HepG2 (cell line): ENCODE measurements around the gene EGR4. TPM values are rescaled to one million over a fixed set of nuclear protein-coding genes. Genes with fewer than 3 reads are reported as not detected.
"Not testable (repeated sequence)": the region's sequence is repeated elsewhere in the genome, so short reads cannot be mapped to it uniquely, and the experiment has no call there.

Experiments used
- ATAC-seq: fragments of 200-7000 bp; cut with Tn5 transposase; 3 replicates; pipeline ENCODE4 v1.9.1; 2020; ENCODE audit warnings: mild to moderate bottlenecking, moderate library complexity
- BruUV-seq: library from RNA; stranded (reverse); fragments of 400-500 nt; replicated peaks from 2 replicates; lab custom pipeline; 2021; lab: Mats Ljungman, UMichigan
- CTCF ChIA-PET: fragments of 300-600 bp; formaldehyde crosslinking; extraction: SDS; loops from one replicate; lab custom pipeline; 2021; ENCODE audit warnings: low total read pairs, inconsistent platforms, low intra/inter-chr PET ratio; lab: Yijun Ruan, JAX
- POLR2A ChIA-PET: fragments of 350-600 bp; sonication (Branson Sonifier 250); formaldehyde crosslinking; loops from one replicate; lab custom pipeline; 2020; ENCODE audit warnings: antibody characterized with exemption, inconsistent platforms; lab: Yijun Ruan, JAX
- DNase-seq: peaks from one replicate; pipeline ENCODE4 v3.0.0-alpha.2; 2015; ENCODE audit warnings: low spot score
- FAIRE-seq: peaks from 3 replicates; lab custom pipeline; 2011; peaks lifted over from hg19 to GRCh38; lab: Jason Lieb, UNC
- H2AFZ ChIP-seq: one replicate; pipeline ENCODE4 v1.6.1; 2011; ENCODE audit warnings: low read length, inconsistent platforms
- H3K27ac ChIP-seq: fragments of 300-600 bp; 3 replicates; pipeline ENCODE4 v1.8.0; 2011; ENCODE audit warnings: mixed run types, mild to moderate bottlenecking, mixed read lengths, low read length, inconsistent platforms; ENCODE audit not compliant: insufficient read depth; ENCODE audit errors: extremely low read length
- H3K27me3 ChIP-seq, 2 experiments: fragments of 200-600 bp in 1 of 2; 2 replicates in 1 of 2; 3 replicates in 1 of 2; pipeline versions ENCODE4 v1.6.0 to v1.8.0; 2011; ENCODE audit warnings: low read length in 2 of 2, mild to moderate bottlenecking in 2 of 2, moderate library complexity in 2 of 2, inconsistent platforms in 1 of 2; ENCODE audit not compliant: insufficient read depth in 2 of 2, control insufficient read depth in 1 of 2
- H3K36me3 ChIP-seq, 2 experiments: fragments of 200-600 bp in 1 of 2; replicated peaks in 1 of 2; 2 replicates in 1 of 2; 3 replicates in 1 of 2; pipeline versions ENCODE4 v1.5.1 to v1.8.0; 2011; ENCODE audit warnings: low read length in 2 of 2, inconsistent platforms in 1 of 2; ENCODE audit not compliant: insufficient read depth in 2 of 2, control insufficient read depth in 1 of 2
- H3K4me1 ChIP-seq: 2 replicates; pipeline ENCODE4 v1.5.1; 2012; ENCODE audit warnings: low read length, inconsistent platforms; ENCODE audit not compliant: insufficient read depth
- H3K4me2 ChIP-seq: 2 replicates; pipeline ENCODE4 v1.6.0; 2011; ENCODE audit warnings: low read depth, low read length, inconsistent platforms
- H3K4me3 ChIP-seq, 3 experiments: fragments of 200-600 bp in 1 of 3; sonication (generic), shearing (Covaris generic) in 1 of 3; replicated peaks in 1 of 3; 2 replicates each; pipeline ENCODE4 v1.5.1; 2011 to 2016; ENCODE audit warnings: low read length in 3 of 3, inconsistent platforms in 2 of 3, low read depth in 2 of 3, mild to moderate bottlenecking in 2 of 3, control low read depth in 1 of 3, mixed read lengths in 1 of 3; ENCODE audit not compliant: insufficient read depth in 1 of 3
- H3K79me2 ChIP-seq: one replicate; pipeline ENCODE4 v1.6.1; 2011; ENCODE audit warnings: low read length, inconsistent platforms; ENCODE audit not compliant: insufficient read depth
- H3K9ac ChIP-seq: 2 replicates; pipeline ENCODE4 v1.6.0; 2011; ENCODE audit warnings: mild to moderate bottlenecking, low read depth, low read length, inconsistent platforms; ENCODE audit not compliant: insufficient read depth
- H3K9me3 ChIP-seq: 2 replicates; pipeline ENCODE4 v1.5.1; 2012; ENCODE audit warnings: mild to moderate bottlenecking, low read length
- H4K20me1 ChIP-seq: 2 replicates; pipeline ENCODE4 v1.6.0; 2011; ENCODE audit warnings: inconsistent platforms, mild to moderate bottlenecking, low read length, moderate library complexity; ENCODE audit not compliant: insufficient read depth
- GZF1 ChIP-seq: sonication (generic); formaldehyde crosslinking; IDR thresholded peaks from 2 replicates; pipeline ENCODE4 v1.5.1; 2020; ENCODE audit warnings: mild to moderate bottlenecking, missing genetic modification reagents
- HIC2 ChIP-seq: sonication (generic); formaldehyde crosslinking; IDR thresholded peaks from 2 replicates; pipeline ENCODE4 v1.9.0; 2022; ENCODE audit warnings: low read depth, missing genetic modification reagents
- HMGXB4 ChIP-seq, 2 experiments: sonication (generic) in 1 of 2; formaldehyde crosslinking in 1 of 2; IDR thresholded peaks; 2 replicates each; pipeline versions ENCODE4 v1.4.0 to v1.6.1; 2018 to 2020; ENCODE audit warnings: missing genetic modification reagents in 2 of 2, borderline replicate concordance in 1 of 2, low read depth in 1 of 2, mild to moderate bottlenecking in 1 of 2, missing biosample characterization in 1 of 2
- HNF4A ChIP-seq: sonication (generic); formaldehyde crosslinking; IDR thresholded peaks from 2 replicates; pipeline ENCODE4 v1.4.0; 2020; ENCODE audit warnings: missing genetic modification reagents
- NONO ChIP-seq, 2 experiments: fragments of 450-650 bp in 1 of 2; sonication (generic) in 1 of 2; formaldehyde crosslinking in 1 of 2; IDR thresholded peaks in 1 of 2; conservative IDR thresholded peaks in 1 of 2; 2 replicates each; pipeline versions ENCODE4 v1.6.1 to v1.8.0; 2017 to 2022; ENCODE audit warnings: mild to moderate bottlenecking in 1 of 2, missing genetic modification reagents in 1 of 2, moderate library complexity in 1 of 2
- RARA ChIP-seq: IDR thresholded peaks from 2 replicates; pipeline ENCODE4 v1.6.1; 2016; ENCODE audit warnings: missing genetic modification reagents, missing compliant biosample characterization
- ZBTB38 ChIP-seq: sonication (generic); formaldehyde crosslinking; IDR thresholded peaks from 2 replicates; pipeline ENCODE4 v1.5.1; 2020; ENCODE audit warnings: mild to moderate bottlenecking, missing genetic modification reagents
- ZNF605 ChIP-seq: sonication (generic); formaldehyde crosslinking; IDR thresholded peaks from 2 replicates; pipeline ENCODE4 v1.8.0; 2022; ENCODE audit warnings: mild to moderate bottlenecking, missing genetic modification reagents
- ZNF609 ChIP-seq: sonication (generic); formaldehyde crosslinking; IDR thresholded peaks from 2 replicates; pipeline ENCODE4 v1.4.0; 2020; ENCODE audit warnings: mild to moderate bottlenecking, missing genetic modification reagents, borderline replicate concordance
- ZNF619 ChIP-seq: sonication (generic); formaldehyde crosslinking; IDR thresholded peaks from 2 replicates; pipeline ENCODE4 v1.4.0; 2020; ENCODE audit warnings: mild to moderate bottlenecking, missing genetic modification reagents
- WGBS: methylation state at CpG from one replicate; pipeline ENCODE4 v1.1.6; 2017; ENCODE audit warnings: low lambda C conversion rate; 5-methylcytosine and 5-hydroxymethylcytosine counted together
- in situ Hi-C: cut with HindIII; loops from 2 replicates; pipeline ENCODE4 v1.10.0; 2017; ENCODE audit warnings: low pct_unique_long_range_greater_than_20kb; ENCODE audit not compliant: extremely low pct_ligation_motif_present
- intact Hi-C: fragments of 100-400 bp; cut with micrococcal nuclease; formaldehyde crosslinking; loops from one replicate; pipeline ENCODE4 v1.10.0; 2022; ENCODE audit not compliant: unreplicated experiment
- polyA plus RNA-seq, 8 experiments: library from polyadenylated mRNA; depleted of rRNA in 3 of 8; stranded (reverse) in 7 of 8; unstranded in 1 of 8; fragments of >200 nt; fragmentation: Illumina TruSeq in 4 of 8; extraction: Trizol in 4 of 8; gene quantifications; 2 replicates each; pipeline versions ENCODE4 v1.2.1 to v1.2.3, GENCODE V29; 2011 to 2016; ENCODE audit warnings: low read depth in 4 of 8, missing spikeins in 1 of 8, mixed read lengths in 1 of 8; ENCODE audit not compliant: insufficient read depth in 1 of 8
- total RNA-seq, 5 experiments: library from RNA; depleted of rRNA; stranded (reverse); fragments of >200 nt; fragmentation: Illumina TruSeq; extraction: Trizol; gene quantifications; 2 replicates each; pipeline ENCODE4 v1.2.3, GENCODE V29; 2016; ENCODE audit warnings: low read depth in 1 of 5

The EGR4 gene
- total and polyA plus RNA-seq, 2 of the 13 experiments (the other 11 are each of a cell fraction or from before 2014, with no cell fraction given): not detected

- ATAC-seq; H3K4me3 ChIP-seq; in situ Hi-C loops; CTCF ChIA-PET; H3K27me3 ChIP-seq; H3K36me3 ChIP-seq; H4K20me1 ChIP-seq; H3K9me3 ChIP-seq; BruUV-seq; H3K79me2 ChIP-seq; H2AFZ ChIP-seq; TF ChIP-seq NONO (IDR thresholded peaks at IDR 0.05): not testable (repeated sequence)
- H3K4me1 ChIP-seq: peaks cover 51% of the 10 kb centered on the region
- WGBS: 70% methylated on average over 18 of the region's 18 CpGs
- peak overlapping the region; percentile 35; the same call in 1 of the 2 replicates for H3K4me2 ChIP-seq
- peak overlapping the region; percentile 31 for H3K9ac ChIP-seq
- DNase-seq (peak; percentile 27), FAIRE-seq (peak; percentile 32)
- intact Hi-C loops: loop anchor here (1.0 to 5.0 kb wide), 4 partner anchors 28 to 101 kb away; partner anchors contain the start of gene CCT7
- POLR2A ChIA-PET: interaction anchor here (0.8 to 1.8 kb wide), 9 partner anchors 9 to 123 kb away, joined by 3 to 15 read pairs (median 4); partner anchors contain the start of genes ALMS1, CCT7, FBXO41 and PRADC1
- H3K27ac ChIP-seq: peak overlapping the region; percentile 70
- peak; percentile 14; the same call in 1 of the 2 replicates for TF ChIP-seq ZNF619 (CRISPR knock-in tag)
- peak; percentile 19; the same call in 1 of the 2 replicates for TF ChIP-seq ZBTB38 (CRISPR knock-in tag)
- 0 out of 4 replicates have a peak, but pooled peaks of 1 of the 2 experiments have one; percentile 7 for TF ChIP-seq HMGXB4 (CRISPR knock-in tag; IDR thresholded peaks at IDR 0.05; ENCODE audit: borderline replicate concordance in 1 of 2, low read depth in 1 of 2)
- 0 out of 2 replicates have a peak, but pooled peaks have one; percentile 7 for TF ChIP-seq GZF1
- peak; percentile 7 for TF ChIP-seq HIC2 (CRISPR knock-in tag)
- peak; percentile 51 for TF ChIP-seq RARA (CRISPR knock-in tag)
- TF ChIP-seq ZNF605 (CRISPR knock-in tag): peak; percentile 66; the same call in 1 of the 2 replicates
- TF ChIP-seq HNF4A: peak; percentile 30; the same call in 1 of the 2 replicates
- peak; percentile 2; the same call in 1 of the 2 replicates for TF ChIP-seq NONO (CRISPR knock-in tag; conservative IDR thresholded peaks at IDR 0.05)
- 0 out of 2 replicates have a peak, but pooled peaks have one; percentile 17 for TF ChIP-seq ZNF609
Observed at GRCh38 chr2:73262691-73263429, 30.5 kb downstream of the EGR4 start.
